ENCODE data around the gene PAK1IP1. TPM values are rescaled to one million over a fixed set of nuclear protein-coding genes. Genes with fewer than 3 reads are reported as not detected.

PAK1IP1 gene
- polyA plus RNA-seq, 1 donor from 2014 or later, result 30.4 TPM

GRCh38 chr6:10668126-10668917 lies 26.4 kb upstream of the PAK1IP1 start:
- no peaks in the 10 kb centered on the region for H3K9me2 ChIP-seq (ENCODE audit: insufficient read depth, low read length)
- no peaks in the 10 kb centered on the region for H3K27me3 ChIP-seq (ENCODE audit: insufficient read depth, low read depth, low read length)
- no peaks in the 10 kb centered on the region for H3K79me2 ChIP-seq (replicated peaks; ENCODE audit: insufficient read depth, low read length)
- no peaks in the 10 kb centered on the region for H3K36me3 ChIP-seq (ENCODE audit: insufficient read depth, low read length)
- H3K4me3 ChIP-seq (ENCODE audit: low read length), result no peak overlapping the region
- TF ChIP-seq EP300 (conservative IDR thresholded peaks at IDR 0.05; ENCODE audit: poor library complexity, severe bottlenecking), result no peak
- TF ChIP-seq POLR2AphosphoS5 (IDR thresholded peaks at IDR 0.05), result no peak
- TF ChIP-seq RAD21 (conservative IDR thresholded peaks at IDR 0.05), result no peak
- no peak for TF ChIP-seq TAF1 (IDR thresholded peaks at IDR 0.05; ENCODE audit: low read depth)
- no peak for TF ChIP-seq CTCF (IDR thresholded peaks at IDR 0.05; ENCODE audit: poor library complexity, severe bottlenecking)
- no peak for TF ChIP-seq MXI1 (conservative IDR thresholded peaks at IDR 0.05; ENCODE audit: poor library complexity, severe bottlenecking)
- TF ChIP-seq SMC3 (conservative IDR thresholded peaks at IDR 0.05; ENCODE audit: poor library complexity), result no peak
- TF ChIP-seq REST (IDR thresholded peaks at IDR 0.05; ENCODE audit: borderline replicate concordance), result no peak
- no peak for TF ChIP-seq EZH2 (IDR thresholded peaks at IDR 0.05; ENCODE audit: borderline replicate concordance, insufficient read depth, low read length, poor library complexity, severe bottlenecking)
- no peaks in the 10 kb centered on the region for H4K20me1 ChIP-seq (ENCODE audit: insufficient read depth)
- H3K27ac ChIP-seq (ENCODE audit: low read length), result no peak overlapping the region
- H3K9ac ChIP-seq (ENCODE audit: low read length), result no peak overlapping the region
- no peak overlapping the region for H2AFZ ChIP-seq (ENCODE audit: low read depth, low read length)
- no peaks in the 10 kb centered on the region for H3K9me3 ChIP-seq (ENCODE audit: low read length)
- H3F3A ChIP-seq (ENCODE audit: insufficient read depth, low read length, poor library complexity, severe bottlenecking), result no peaks in the 10 kb centered on the region
- H3K4me2 ChIP-seq (ENCODE audit: low read length), result no peak overlapping the region

- no peak overlapping the region for H3K4me2 ChIP-seq (ENCODE audit: low read length)
- no peaks in the 10 kb centered on the region for H3K79me2 ChIP-seq (replicated peaks; ENCODE audit: insufficient read depth, low read length)
- H3K27me3 ChIP-seq (ENCODE audit: insufficient read depth, low read depth, low read length), result no peaks in the 10 kb centered on the region
- no peak overlapping the region for H3K27ac ChIP-seq (ENCODE audit: low read length)
- H3K9ac ChIP-seq (ENCODE audit: low read length), result no peak overlapping the region
- no peak overlapping the region for H2AFZ ChIP-seq (ENCODE audit: low read depth, low read length)
- no peaks in the 10 kb centered on the region for H3K9me3 ChIP-seq (ENCODE audit: low read length)
- no peaks in the 10 kb centered on the region for H3K36me3 ChIP-seq (ENCODE audit: insufficient read depth, low read length)
- no peaks in the 10 kb centered on the region for H3K9me2 ChIP-seq (ENCODE audit: insufficient read depth, low read length)
- H4K20me1 ChIP-seq (ENCODE audit: insufficient read depth), result no peaks in the 10 kb centered on the region
- no peaks in the 10 kb centered on the region for H3F3A ChIP-seq (ENCODE audit: insufficient read depth, low read length, poor library complexity, severe bottlenecking)
- H3K4me3 ChIP-seq (ENCODE audit: low read length), result no peak overlapping the region
- TF ChIP-seq POLR2AphosphoS5 (IDR thresholded peaks at IDR 0.05), result no peak
- TF ChIP-seq EZH2 (IDR thresholded peaks at IDR 0.05; ENCODE audit: borderline replicate concordance, insufficient read depth, low read length, poor library complexity, severe bottlenecking), result no peak
- TF ChIP-seq RAD21 (conservative IDR thresholded peaks at IDR 0.05), result no peak
- no peak for TF ChIP-seq EP300 (conservative IDR thresholded peaks at IDR 0.05; ENCODE audit: poor library complexity, severe bottlenecking)
- no peak for TF ChIP-seq SMC3 (conservative IDR thresholded peaks at IDR 0.05; ENCODE audit: poor library complexity)
- no peak for TF ChIP-seq CTCF (IDR thresholded peaks at IDR 0.05; ENCODE audit: poor library complexity, severe bottlenecking)
- no peak for TF ChIP-seq MXI1 (conservative IDR thresholded peaks at IDR 0.05; ENCODE audit: poor library complexity, severe bottlenecking)
- TF ChIP-seq REST (IDR thresholded peaks at IDR 0.05; ENCODE audit: borderline replicate concordance), result no peak
- TF ChIP-seq TAF1 (IDR thresholded peaks at IDR 0.05; ENCODE audit: low read depth), result no peak
Measured at GRCh38 chr6:10676403-10676802, 18.4 kb upstream of the PAK1IP1 start.

All from neural cell (in vitro differentiated cells).